ENCODE data around the gene PXDC1.

The PXDC1 gene, protein sequence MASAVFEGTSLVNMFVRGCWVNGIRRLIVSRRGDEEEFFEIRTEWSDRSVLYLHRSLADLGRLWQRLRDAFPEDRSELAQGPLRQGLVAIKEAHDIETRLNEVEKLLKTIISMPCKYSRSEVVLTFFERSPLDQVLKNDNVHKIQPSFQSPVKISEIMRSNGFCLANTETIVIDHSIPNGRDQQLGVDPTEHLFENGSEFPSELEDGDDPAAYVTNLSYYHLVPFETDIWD

DNA sequence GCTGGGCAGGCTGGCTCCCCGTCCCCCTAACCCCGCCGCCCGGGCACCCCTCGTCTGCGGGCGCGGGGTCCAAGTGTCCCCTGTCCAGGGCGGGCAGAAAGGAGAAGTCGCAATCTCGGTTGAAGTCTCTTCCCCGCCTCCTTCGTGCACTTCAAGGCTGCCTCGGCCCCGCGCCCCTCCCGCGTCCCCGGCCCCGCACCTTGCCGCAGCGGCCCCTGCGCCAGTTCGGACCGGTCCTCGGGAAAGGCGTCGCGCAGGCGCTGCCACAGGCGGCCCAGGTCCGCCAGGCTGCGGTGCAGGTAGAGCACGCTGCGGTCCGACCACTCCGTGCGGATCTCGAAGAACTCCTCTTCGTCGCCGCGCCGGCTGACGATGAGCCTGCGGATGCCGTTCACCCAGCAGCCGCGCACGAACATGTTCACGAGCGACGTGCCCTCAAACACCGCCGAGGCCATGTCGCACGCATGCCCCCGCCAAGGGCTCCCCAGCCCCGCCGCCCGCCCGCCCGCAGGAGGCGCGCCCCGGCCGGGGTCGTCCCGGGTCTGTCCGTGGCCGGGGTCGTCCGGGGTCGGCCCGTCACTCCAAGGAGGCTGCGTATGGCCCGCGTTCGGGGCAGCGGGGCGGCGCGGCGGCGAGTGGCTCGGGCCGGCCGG, at the start of gene PXDC1:
Gene PXDC1, minus strand, starts transcription at position 637 of the 653 bp plus-strand sequence. Its CDS starts 182 bp downstream, at position 455.
- DNase-seq (ENCODE audit: low read depth, low spot score), result no peak

DNA sequence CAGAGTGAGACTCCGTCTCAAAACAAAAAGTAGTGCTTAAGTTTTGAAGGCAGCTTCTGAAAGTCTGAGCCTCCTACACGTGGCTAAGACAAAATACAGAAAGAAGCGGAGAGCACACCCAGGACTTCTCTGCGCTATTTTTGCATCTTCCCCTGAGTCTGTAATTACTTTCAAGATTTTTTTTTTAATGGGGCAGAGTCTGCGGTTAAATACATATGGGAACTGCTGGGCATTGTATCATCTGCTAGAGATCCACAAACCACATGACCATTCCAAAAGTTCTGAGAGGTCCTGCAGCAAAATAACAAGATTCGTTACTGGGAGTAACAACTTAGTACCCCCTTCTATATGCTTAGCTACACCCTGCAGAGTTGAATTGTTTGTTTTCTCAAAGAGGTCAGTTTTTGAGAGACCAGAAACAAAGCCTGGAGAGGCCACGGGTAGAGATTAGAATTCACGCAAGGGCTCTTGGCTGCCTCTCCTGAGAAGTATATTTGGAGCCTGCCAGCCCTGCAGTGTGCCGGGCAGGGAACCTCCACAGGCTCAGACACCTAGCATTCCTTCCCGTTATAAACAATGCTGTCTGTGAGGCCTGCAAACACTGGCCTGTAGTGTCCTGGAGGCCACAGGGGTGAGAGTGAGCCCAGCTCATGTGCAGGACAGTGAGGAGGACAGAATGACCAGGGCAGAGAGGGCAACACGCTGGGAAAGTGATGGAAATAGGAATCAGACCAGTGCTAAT, 49.5 kb upstream of the PXDC1 start:
- no peak for DNase-seq (ENCODE audit: low read depth, low spot score)

DNA sequence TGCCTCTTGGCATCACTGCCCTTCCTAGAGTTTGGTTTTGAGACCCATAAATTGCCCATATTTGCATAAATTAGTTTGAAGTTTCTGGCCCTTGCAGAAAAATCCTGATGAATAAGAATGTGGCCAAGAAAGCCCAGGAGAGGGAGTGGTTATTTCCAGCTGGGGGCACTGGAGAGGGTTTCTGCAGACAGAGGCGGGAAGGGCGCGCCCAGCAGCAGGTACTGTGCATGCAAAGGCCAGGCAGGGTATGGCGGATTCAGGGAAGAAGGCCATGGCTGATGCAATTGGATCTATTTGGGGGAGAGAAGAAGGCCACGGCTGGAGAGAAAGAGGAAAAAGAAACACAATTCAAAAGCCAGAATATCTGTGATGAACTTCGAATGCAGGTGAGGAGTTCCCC, 48.2 kb upstream of the PXDC1 start:
- DNase-seq (ENCODE audit: low read depth, low spot score), result no peak

DNA sequence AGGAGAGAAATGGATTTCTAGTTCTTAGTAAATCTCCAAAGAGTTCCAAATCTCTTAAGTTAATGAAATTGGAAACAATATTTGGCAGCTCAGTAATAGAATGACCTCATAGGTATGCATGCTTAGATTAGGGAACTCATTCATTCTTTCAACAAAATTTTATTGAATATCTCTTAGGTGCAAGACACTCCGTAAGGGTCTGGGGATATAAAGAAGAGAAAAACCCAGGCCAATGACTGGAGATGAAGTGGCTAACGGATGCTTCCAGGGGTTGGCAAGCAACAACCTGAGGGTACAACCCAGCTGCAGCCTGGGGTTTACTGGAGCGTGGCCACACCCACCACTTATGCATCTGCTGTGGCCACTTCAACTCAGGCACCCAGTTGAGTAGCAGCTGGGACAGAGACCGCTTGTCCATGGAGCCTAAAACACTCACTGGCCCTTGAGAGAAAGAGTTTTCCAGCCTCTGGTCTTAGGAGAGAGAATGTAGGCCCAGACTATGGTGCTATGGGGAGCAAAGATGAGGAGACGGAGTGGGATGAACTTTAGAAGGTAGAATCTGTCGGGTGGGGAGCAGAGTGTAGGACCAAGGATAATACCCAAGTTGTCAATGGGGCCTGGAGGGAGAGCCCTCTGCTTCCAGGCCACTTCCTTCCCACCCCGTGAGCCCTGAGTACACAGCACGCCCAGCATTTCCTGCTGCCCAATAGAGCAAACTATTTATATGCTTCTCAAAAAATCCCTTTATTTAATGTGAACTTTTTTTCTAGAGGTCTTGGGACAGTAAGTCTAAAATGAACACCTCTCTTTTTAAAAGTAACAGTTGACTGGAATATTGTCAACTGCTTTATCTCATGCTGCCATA, 46.8 kb upstream of the PXDC1 start:
- DNase-seq (ENCODE audit: low read depth, low spot score), result no peak

DNA sequence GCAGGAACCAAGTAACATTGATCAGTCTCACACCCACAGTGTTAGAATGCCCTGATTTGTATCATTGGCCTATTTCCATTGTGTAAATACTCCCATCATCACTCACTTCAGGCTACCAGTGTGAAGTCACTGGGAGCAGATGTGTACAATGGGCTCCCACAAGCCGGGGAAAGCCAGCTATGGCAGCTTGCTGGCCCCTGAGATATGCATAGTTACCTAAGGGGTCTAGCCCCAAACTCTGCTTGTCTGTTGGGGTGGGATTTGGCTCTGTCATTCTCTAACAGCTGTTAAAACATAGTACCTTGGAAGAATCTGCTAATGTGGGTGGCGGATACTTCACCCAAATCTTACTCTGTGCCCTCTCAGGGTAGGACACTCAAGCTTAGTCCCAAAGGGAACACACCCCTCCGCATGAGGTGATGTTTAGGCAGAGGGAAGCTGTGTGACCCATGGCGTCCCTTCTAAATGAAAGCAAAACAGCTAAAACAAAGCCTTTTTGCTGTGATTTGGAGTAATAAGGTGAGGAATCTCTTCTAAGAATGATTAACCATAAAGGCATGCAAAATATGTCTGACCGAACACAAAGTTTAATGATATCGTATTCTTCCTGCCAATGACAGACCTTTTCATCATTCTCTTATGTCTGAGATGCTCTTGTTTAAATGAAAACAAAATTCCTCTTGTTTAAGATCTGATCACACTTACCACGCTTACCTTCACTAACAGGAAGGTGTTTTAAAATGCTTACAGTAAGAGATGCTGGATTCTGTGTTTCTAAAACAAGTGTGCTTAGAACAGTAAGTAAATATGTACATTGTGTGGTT, 45.9 kb upstream of the PXDC1 start:
- DNase-seq (ENCODE audit: low read depth, low spot score), result no peak

DNA sequence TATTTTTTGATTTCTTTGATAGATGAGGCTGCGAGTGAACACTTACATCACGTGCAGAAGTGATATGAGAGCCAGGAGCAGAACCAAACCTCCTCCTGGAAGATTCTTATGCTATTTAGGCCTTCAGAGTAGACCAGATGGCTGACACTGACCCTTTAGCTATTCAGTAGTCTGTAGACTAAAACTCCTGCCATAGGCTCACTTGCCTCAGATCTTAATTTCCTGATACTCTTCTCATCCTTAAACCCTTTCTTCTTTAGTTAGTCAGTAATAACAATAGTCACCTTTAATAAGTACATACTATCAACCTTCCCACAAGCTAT, 45.2 kb upstream of the PXDC1 start:
- DNase-seq (ENCODE audit: low read depth, low spot score), result no peak

DNA sequence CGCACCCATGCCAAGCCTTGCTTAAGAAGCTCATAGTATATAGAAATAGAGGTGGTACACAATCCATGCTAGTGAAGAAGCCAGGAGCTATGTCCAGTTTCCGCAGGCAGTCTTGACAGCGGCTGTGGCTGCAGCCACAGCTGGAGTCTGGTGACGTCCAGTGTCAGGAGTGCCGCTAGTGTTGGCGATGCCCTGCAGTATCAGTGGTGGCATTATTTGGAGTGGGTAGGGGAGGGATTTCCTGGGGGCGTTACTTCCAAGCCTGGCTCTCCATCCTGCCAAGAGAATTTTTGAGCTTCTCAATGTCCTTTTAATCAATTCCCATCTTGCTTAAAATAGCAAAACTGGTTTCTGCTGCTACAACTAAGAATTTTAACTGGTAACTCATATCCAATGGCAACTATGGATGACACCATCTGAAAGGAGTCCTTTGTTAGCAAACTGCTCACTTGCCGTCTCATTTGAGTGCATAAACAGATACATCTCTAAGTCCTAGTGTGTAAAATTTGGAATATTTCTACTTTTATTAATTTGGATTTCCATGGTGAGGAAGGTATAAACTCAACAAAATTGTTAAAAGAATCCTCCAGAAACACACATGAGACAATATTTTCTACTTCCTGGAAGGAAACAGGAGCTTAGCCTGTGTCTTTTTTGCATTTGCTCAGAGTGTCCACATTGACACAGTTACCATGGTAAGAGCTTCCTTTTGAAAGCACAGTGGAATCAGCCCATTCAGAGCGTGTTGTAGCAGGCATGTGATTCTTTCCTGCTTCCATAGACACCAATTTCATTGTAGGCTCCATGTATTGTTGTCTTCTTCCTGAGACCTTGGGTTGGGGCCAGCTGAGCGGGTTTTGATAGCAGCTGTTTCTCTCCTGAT, 44.6 kb upstream of the PXDC1 start:
- no peak for DNase-seq (ENCODE audit: low read depth, low spot score)

DNA sequence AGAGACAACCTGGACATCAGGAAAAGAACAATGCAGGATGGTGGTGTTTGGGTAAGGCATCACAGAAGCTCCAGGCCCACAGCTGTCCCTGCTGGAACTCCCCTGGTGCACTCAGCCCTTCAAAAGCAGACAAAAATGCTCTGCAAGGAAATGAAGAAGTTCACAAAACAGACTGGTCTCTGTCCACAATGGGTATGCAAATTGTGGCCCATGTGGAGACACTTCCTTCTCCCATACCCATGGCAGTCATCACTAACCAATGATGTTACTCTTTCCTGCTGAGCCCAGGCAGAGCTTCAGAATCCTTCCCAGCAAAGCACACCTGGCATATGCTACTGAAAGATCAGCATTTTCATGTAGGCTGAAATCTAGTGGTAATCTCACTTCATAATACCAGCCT, 42.6 kb upstream of the PXDC1 start:
- DNase-seq (ENCODE audit: low read depth, low spot score), result no peak

DNA sequence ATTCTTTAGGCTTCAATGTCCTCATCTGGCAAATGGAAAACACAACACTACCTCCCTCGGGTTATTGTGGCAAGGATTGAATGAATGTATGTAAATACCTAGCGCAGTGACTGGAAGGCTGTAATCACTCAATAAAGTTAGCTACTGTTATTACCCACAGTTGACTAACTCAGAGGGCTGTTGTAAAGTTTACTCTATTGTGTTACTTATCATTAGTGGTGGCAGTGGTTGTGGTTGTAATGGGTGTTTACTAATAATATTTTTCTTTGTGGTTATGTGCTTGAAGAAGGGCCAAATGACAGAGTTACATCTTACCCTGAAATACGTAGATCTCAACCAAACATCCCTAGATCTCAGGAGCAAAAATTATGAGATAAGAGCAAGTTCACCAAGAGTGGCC, 42.0 kb upstream of the PXDC1 start:
- no peak for DNase-seq (ENCODE audit: low read depth, low spot score)

DNA sequence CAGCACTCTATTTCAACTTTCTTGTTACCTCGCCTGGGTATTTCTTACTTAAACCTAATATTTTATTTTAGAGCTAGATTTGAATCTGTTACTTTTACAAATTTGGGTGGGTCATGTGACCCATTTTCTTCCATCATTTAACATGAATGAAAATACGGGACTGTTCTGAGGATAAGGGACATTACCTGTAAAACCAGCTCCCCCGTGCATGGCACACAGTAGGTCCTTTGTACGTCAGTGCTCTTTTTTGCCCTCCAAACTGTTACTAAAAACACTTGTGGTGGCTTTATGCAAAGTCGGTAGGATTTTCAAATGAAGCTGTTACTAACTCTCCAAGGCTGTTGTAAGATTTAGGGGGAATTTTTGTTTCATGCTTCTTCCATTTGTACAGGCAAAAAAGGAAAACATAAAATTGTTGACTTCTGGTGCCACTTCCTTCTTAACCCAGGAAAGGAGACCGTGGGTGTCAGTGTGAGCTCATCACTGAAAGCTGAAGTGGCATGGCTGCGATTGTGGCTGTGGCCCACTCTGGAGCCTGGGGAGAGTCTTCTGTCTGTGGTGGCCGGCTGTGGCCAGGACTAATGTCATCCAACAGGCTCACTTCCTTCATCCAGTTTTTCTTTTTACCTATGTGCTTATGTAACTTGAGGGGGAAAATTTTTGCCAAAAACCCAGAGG, 40.2 kb upstream of the PXDC1 start:
- no peak for DNase-seq (ENCODE audit: low read depth, low spot score)

DNA sequence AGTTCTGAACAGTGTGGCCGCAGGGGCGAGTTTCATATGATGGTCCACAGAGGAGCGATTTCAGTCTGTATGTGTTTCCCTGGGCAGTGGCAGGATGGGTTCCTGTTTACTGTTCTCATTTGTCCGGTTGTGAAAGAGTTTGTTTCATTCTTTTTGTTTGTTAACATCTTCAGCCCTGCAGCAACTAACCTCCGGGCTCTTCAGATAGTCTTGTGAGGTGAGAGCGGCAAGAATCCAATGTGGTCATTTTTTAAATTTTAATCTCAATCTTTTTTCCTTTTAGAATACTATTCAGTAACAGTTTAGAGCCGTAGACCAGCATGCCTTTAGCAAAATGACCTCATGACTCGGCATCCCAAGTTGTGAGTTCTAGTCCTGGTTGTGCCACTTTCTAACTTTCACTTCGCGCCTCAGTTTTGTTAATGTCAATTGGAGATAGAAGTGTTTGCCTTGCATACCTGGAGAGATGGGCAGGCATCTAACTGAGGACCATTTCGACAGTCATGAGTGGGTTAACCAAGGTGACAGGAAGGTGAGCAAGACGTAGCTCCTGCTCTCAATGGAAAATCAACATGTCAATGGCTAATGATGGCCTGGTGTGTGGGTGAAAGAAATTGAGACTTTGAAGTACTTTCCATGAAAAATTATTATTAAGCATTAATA, 38.5 kb upstream of the PXDC1 start:
- DNase-seq (ENCODE audit: low read depth, low spot score), result no peak

DNA sequence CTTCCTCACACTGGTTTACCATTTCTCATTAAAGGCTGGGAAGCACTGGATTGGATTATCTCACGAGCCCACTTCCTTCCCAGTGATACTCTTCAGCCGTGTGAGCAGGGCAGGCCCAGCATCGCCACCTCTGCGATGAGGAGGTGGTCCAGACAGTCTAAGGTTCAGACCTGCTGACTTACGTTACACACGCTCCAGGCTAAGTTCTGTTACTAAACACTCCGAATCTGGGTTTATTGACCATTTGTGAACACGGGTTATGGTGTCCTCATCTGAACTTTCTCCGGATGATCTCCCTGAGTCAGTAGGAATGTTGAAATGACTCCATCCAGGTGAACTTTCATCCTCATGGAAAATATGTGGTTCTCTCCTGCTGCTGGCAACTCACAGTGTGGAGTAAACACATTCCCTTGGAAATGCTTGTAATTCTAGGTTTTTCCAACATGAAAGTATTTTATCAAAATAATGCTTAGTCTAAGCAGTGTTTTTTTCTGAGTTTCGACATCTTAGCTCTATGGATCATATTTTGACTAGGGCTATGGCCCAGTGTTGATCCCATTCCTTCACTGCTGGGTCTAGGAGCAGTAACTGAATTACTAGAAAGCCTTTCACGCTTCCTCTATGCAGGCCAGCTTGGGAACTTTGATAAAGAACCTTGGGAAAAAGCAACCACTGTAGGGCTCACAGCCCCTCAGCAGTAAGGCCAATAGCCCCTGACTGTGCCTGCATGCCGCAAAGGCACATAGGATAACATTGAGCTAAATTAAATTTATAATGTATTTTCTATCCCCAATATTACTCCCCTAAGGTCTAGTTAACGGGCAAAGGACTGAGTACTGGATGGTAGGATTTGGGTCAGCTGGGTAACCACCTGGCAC, 37.7 kb upstream of the PXDC1 start:
- no peak for DNase-seq (ENCODE audit: low read depth, low spot score)

DNA sequence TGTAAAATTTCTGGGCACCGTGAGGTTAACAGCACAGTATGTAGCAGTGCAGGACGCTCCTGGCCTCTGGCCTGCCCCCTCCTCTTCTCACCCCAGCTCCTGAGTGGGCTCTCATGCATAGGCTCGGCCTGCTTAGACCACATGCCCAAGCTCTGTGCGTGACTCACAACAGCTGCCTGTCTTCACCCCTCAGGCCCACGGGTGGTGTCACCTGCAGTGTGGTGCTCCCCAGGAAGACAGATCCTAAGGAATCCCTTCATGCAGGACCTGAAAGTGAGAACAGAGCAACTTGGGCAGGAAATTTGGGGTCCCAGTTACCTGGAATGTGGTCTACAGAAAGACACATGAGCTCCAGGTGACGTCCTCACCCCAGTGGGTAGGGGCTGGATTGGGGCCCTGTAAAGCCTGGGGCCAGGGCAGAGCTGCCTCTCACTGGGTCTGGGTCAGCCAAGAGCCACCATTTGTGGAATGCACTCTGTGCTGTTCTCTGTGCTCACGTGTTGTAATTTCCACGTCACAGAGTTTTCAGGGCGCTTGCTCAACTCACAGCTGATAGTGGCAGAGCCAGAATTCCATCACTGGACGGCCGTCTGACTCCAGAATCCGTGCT, 37.0 kb upstream of the PXDC1 start:
- no peak for DNase-seq (ENCODE audit: low read depth, low spot score)

DNA sequence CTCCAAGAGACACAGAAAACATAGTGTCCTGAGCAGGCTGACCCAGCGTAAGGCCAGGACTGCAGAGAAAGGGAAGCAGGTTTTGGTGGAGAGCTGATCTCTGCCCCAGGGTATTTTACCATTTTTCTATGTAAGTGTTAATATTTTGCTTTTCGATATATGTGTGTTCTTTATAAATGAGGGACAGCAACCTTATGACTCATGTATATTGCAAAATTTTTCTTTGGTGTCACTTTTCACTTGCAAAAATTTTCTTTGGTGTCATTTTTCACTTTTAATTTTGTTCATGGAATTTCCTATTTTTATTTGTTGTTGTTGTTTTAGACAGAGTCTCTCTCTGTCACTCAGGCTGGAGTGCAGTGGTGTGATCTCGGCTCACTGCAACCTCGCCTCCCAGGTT, 34.6 kb upstream of the PXDC1 start:
- DNase-seq (ENCODE audit: low read depth, low spot score), result no peak

DNA sequence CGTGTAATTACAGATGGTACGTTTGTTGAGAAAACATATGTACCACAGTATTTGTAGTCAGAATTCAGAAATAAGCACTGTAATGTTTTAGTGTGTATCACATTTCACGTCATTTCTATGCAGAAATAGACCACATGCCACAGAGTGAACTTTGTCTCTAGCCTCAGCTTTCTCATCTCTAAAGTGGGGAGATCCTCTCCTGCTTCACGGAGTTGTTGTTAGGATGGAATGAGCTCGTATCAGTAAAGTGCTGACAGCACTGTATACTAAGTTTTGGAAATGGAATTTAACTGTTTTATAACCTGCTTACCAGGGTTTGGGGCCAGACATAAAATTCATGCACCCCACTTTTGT, 34.2 kb upstream of the PXDC1 start:
- DNase-seq (ENCODE audit: low read depth, low spot score), result no peak

DNA sequence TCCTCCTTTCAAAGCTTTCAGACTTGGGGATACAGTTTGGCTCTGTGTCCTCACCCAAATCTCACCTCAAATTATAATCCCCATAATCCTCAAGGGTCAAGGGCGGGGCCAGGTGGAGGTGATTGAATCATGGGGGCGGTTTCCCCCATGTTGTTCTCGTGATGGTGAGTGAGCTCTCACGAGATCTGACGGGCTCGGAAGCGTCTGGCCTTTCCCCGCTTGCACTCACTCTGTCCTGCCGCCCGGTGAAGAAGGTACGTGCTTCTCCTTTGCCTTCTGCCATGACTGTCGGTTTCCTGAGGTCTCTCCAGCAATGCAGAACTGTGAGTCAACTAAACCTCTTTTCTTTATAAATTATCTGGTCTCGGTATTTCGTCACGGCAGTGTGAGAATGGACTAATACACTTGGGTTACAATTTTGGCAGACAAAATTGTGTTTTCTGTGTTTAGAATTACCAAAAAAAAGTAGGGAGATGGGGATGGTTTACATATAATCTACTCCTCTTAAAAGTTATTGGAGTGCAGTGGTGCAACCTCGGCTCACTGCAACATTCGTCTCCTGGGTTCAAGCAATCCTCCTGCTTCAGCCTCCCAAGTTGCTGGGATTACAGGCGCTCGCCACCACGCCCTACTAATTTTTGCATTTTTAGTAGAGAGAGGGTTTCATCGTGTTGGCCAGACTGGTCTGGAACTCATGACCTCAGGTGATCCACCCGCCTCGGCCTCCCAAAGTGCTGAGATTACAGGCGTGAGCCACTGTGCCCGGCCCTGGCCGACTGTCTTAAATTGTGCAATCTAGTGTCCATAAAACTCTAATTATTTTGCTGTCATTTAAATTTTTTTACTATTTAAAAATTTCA, 33.6 kb upstream of the PXDC1 start:
- DNase-seq (ENCODE audit: low read depth, low spot score), result no peak

DNA sequence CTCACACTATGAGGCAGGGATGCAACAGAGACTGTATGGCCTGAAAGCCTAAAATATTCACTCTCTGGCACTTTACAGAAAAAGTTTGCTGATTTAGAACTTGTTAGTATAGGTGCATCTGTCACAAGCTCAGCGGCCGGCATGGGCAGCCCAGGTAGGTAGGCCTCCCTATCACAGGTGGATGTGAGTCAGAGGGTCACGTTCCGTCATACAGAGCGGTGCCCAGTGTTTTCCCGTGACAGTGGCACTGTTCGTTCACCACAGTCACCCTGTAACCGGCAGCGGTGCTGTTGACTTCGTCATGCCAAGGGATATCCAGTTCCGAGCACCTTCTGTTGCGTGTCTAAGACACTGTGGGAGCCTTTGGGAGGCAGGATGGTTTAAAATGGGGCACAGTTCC, 32.9 kb upstream of the PXDC1 start:
- no peak for DNase-seq (ENCODE audit: low read depth, low spot score)
